H1 (cell line): ENCODE results near the gene MRGPRE. TPM values are rescaled to one million over a fixed set of nuclear protein-coding genes. Genes with fewer than 3 reads are reported as not detected.
A peak's percentile ranks its signal among the peaks of the same experiment; 100 is the strongest.

Experiments used
- CTCF ChIA-PET: fragments of 300-600 bp; sonication (Branson Sonifier 250); formaldehyde crosslinking; loops from one replicate; lab custom pipeline; 2021; ENCODE audit not compliant: partially characterized antibody; lab: Charles Lee
- POLR2A ChIA-PET: fragments of 300-600 bp; sonication (Branson Sonifier 250); formaldehyde crosslinking; loops from one replicate; lab custom pipeline; 2021; ENCODE audit warnings: inconsistent platforms; ENCODE audit not compliant: partially characterized antibody; lab: Charles Lee
- DNase-seq, 2 experiments: peaks; one replicate each; pipeline versions ENCODE4 v3.0.0 to v3.0.0-alpha.2; 2010 to 2022; ENCODE audit warnings: low spot score in 2 of 2, low read depth in 1 of 2, mixed read lengths in 1 of 2
- FAIRE-seq: peaks from 2 replicates; lab custom pipeline; 2011; peaks lifted over from hg19 to GRCh38; lab: Jason Lieb, UNC
- H2AFZ ChIP-seq: 2 replicates; pipeline ENCODE4 v1.8.1; 2012; ENCODE audit warnings: low read length, inconsistent platforms
- H2AK5ac ChIP-seq: 2 replicates; pipeline ENCODE4 v1.6.1; 2013; ENCODE audit warnings: low read depth, low read length
- H2BK120ac ChIP-seq: replicated peaks from 2 replicates; pipeline ENCODE3; 2013; ENCODE audit warnings: low read depth, low read length, inconsistent platforms
- H2BK12ac ChIP-seq: 2 replicates; pipeline ENCODE4 v1.6.1; 2013; ENCODE audit warnings: low read depth, low read length
- H2BK15ac ChIP-seq: 2 replicates; pipeline ENCODE4 v1.6.1; 2013; ENCODE audit warnings: low read length
- H2BK20ac ChIP-seq: 2 replicates; pipeline ENCODE4 v1.6.1; 2013; ENCODE audit warnings: low read length
- H2BK5ac ChIP-seq: 2 replicates; pipeline ENCODE4 v1.6.1; 2013; ENCODE audit warnings: low read depth, low read length
- H3K14ac ChIP-seq: 2 replicates; pipeline ENCODE4 v1.6.1; 2013; ENCODE audit warnings: inconsistent platforms; ENCODE audit not compliant: insufficient read length
- H3K18ac ChIP-seq: 2 replicates; pipeline ENCODE4 v1.6.1; 2013; ENCODE audit warnings: low read length; ENCODE audit errors: extremely low read depth
- H3K23ac ChIP-seq: 2 replicates; pipeline ENCODE4 v1.6.1; 2013; ENCODE audit warnings: inconsistent platforms; ENCODE audit not compliant: insufficient read length
- H3K23me2 ChIP-seq: 2 replicates; pipeline ENCODE4 v1.6.1; 2013; ENCODE audit warnings: low read depth, low read length
- H3K27ac ChIP-seq: 2 replicates; pipeline ENCODE4 v1.6.1; 2011; ENCODE audit warnings: low read depth, low read length, inconsistent platforms
- H3K27me3 ChIP-seq, 4 experiments: replicated peaks in 1 of 4; 1 replicate in 1 of 4; 2 replicates in 3 of 4; pipeline versions ENCODE4 v1.6.1 to v1.8.1; 2011 to 2013; ENCODE audit warnings: low read length in 3 of 4, mild to moderate bottlenecking in 3 of 4, inconsistent platforms in 2 of 4, mixed read lengths in 2 of 4, moderate library complexity in 1 of 4; ENCODE audit not compliant: control insufficient read depth in 3 of 4, insufficient read depth in 3 of 4; ENCODE audit errors: extremely low read depth in 1 of 4
- H3K36me3 ChIP-seq, 4 experiments: 2 replicates each; pipeline versions ENCODE4 v1.6.1 to v1.8.1; 2011 to 2013; ENCODE audit warnings: mild to moderate bottlenecking in 4 of 4, low read length in 3 of 4, moderate library complexity in 2 of 4, control low read depth in 1 of 4, inconsistent platforms in 1 of 4; ENCODE audit not compliant: insufficient read depth in 4 of 4, control insufficient read depth in 2 of 4
- H3K4ac ChIP-seq: replicated peaks from 2 replicates; pipeline ENCODE3; 2013; ENCODE audit warnings: low read length, low read depth, mixed read lengths, inconsistent platforms; ENCODE audit not compliant: insufficient read length
- H3K4me1 ChIP-seq, 4 experiments: replicated peaks in 1 of 4; 1 replicate in 1 of 4; 2 replicates in 3 of 4; pipeline versions ENCODE4 v1.6.1 to v1.8.1; 2011 to 2013; ENCODE audit warnings: low read length in 3 of 4, inconsistent platforms in 2 of 4, mixed read lengths in 1 of 4; ENCODE audit not compliant: insufficient read depth in 4 of 4, control insufficient read depth in 3 of 4
- H3K4me2 ChIP-seq, 2 experiments: 2 replicates each; pipeline versions ENCODE4 v1.6.1 to v1.8.1; 2011 to 2013; ENCODE audit warnings: low read depth in 2 of 2, low read length in 2 of 2, control low read depth in 1 of 2, inconsistent platforms in 1 of 2, mild to moderate bottlenecking in 1 of 2; ENCODE audit not compliant: insufficient read depth in 1 of 2
- H3K4me3 ChIP-seq, 4 experiments: fragments of 200-600, 300-600 bp in 1 of 4; sonication (generic), shearing (Covaris generic), sonication (Bioruptor Twin) in 1 of 4; 2 replicates each; pipeline versions ENCODE4 v1.5.1 to v1.8.1; 2011 to 2016; ENCODE audit warnings: low read length in 4 of 4, low read depth in 3 of 4, control low read depth in 2 of 4, inconsistent platforms in 2 of 4, mild to moderate bottlenecking in 2 of 4, mixed read lengths in 1 of 4, moderate library complexity in 1 of 4; ENCODE audit not compliant: insufficient read depth in 2 of 4; ENCODE audit errors: extremely low read depth in 1 of 4
- H3K56ac ChIP-seq: replicated peaks from 2 replicates; pipeline ENCODE3; 2013; ENCODE audit warnings: low read depth, mild to moderate bottlenecking, mixed read lengths, low read length, inconsistent platforms; ENCODE audit not compliant: insufficient read length
- H3K79me1 ChIP-seq: 2 replicates; pipeline ENCODE4 v1.6.1; 2013; ENCODE audit warnings: low read depth, low read length, control low read depth
- H3K79me2 ChIP-seq, 2 experiments: 2 replicates each; pipeline versions ENCODE4 v1.6.1 to v1.8.1; 2012 to 2013; ENCODE audit warnings: low read length in 2 of 2, mild to moderate bottlenecking in 2 of 2, inconsistent platforms in 1 of 2; ENCODE audit not compliant: insufficient read depth in 2 of 2, control insufficient read depth in 1 of 2
- H3K9ac ChIP-seq, 4 experiments: replicated peaks in 1 of 4; 1 replicate in 1 of 4; 2 replicates in 3 of 4; pipeline versions ENCODE4 v1.6.1 to v1.8.1; 2011 to 2013; ENCODE audit warnings: low read depth in 3 of 4, low read length in 3 of 4, control low read depth in 2 of 4, mild to moderate bottlenecking in 2 of 4, moderate library complexity in 2 of 4, inconsistent platforms in 1 of 4; ENCODE audit errors: extremely low read depth in 1 of 4
- H3K9me3 ChIP-seq, 2 experiments: 2 replicates each; pipeline versions ENCODE4 v1.6.1 to v1.8.1; 2012 to 2013; ENCODE audit warnings: mild to moderate bottlenecking in 2 of 2, moderate library complexity in 2 of 2, control low read depth in 1 of 2, inconsistent platforms in 1 of 2, low read depth in 1 of 2, low read length in 1 of 2, mixed read lengths in 1 of 2; ENCODE audit not compliant: insufficient read depth in 2 of 2
- H4K20me1 ChIP-seq, 2 experiments: replicated peaks in 1 of 2; 2 replicates each; pipeline versions ENCODE3 to v1.8.1; 2011 to 2013; ENCODE audit warnings: inconsistent platforms in 2 of 2, low read length in 2 of 2, mild to moderate bottlenecking in 1 of 2; ENCODE audit not compliant: insufficient read depth in 2 of 2, control insufficient read depth in 1 of 2
- H4K5ac ChIP-seq: 2 replicates; pipeline ENCODE4 v1.6.1; 2013; ENCODE audit warnings: low read length, low read depth, mixed read lengths, inconsistent platforms; ENCODE audit not compliant: insufficient read length
- H4K8ac ChIP-seq: 2 replicates; pipeline ENCODE4 v1.8.0; 2013; ENCODE audit warnings: mild to moderate bottlenecking, moderate library complexity, low read length, inconsistent platforms; ENCODE audit not compliant: insufficient read depth; ENCODE audit errors: extremely low read depth
- H4K91ac ChIP-seq: replicated peaks from 2 replicates; pipeline ENCODE3; 2013; ENCODE audit warnings: low read length, mixed read lengths, inconsistent platforms; ENCODE audit not compliant: insufficient read length
- CBX5 ChIP-seq: fragments of 300-800, 300-1000 bp; sonication (generic); IDR thresholded peaks from 2 replicates; pipeline ENCODE4 v1.7.1; 2016; ENCODE audit warnings: antibody characterized with exemption, low read length, low read depth
- KDM4A ChIP-seq: IDR thresholded peaks from one replicate; pipeline ENCODE4 v1.7.1; 2012; ENCODE audit warnings: low read depth, mild to moderate bottlenecking, moderate library complexity, low read length, inconsistent platforms; ENCODE audit not compliant: severe bottlenecking
- SUZ12 ChIP-seq: fragments of 200-600 bp; sonication (generic); IDR thresholded peaks from 2 replicates; pipeline ENCODE4 v1.6.1; 2012; ENCODE audit warnings: mild to moderate bottlenecking, inconsistent platforms, low read length, moderate library complexity, mixed read lengths
- WGBS, 2 experiments: shearing (Covaris generic) in 1 of 2; methylation state at CpG; one replicate each; pipeline versions ENCODE4 v1.1.6 to v1.1.7; 2013 to 2015; ENCODE audit warnings: low lambda C conversion rate in 2 of 2, mixed read lengths in 2 of 2, inconsistent platforms in 1 of 2, low coverage in 1 of 2, missing lambda C conversion rate in 1 of 2; ENCODE audit not compliant: insufficient replicate concordance in 2 of 2, insufficient coverage in 1 of 2, insufficient read length in 1 of 2; ENCODE audit errors: extremely low coverage in 1 of 2, missing lambda C conversion rate in 1 of 2; 5-methylcytosine and 5-hydroxymethylcytosine counted together
- polyA plus RNA-seq, 7 experiments: library from polyadenylated mRNA; depleted of rRNA in 3 of 7; stranded (reverse) in 5 of 7; unstranded in 2 of 7; fragments of >200 nt in 5 of 7; fragments of 200-250 nt in 2 of 7; gene quantifications; 1 replicate in 5 of 7; 2 replicates in 1 of 7; 4 replicates in 1 of 7; pipeline versions ENCODE4 v1.2.1 to v1.2.3, GENCODE V29; 2011 to 2013; ENCODE audit warnings: missing spikeins in 2 of 7, mixed read lengths in 2 of 7
- total RNA-seq: library from RNA; stranded (reverse); fragmentation: NEBNext Ultra II Directional; extraction: Animal tissue kit (Norgen Biotek cat#: 25700); gene quantifications from 2 replicates; pipeline ENCODE4 v1.2.1, GENCODE V29; 2021

The MRGPRE gene
- total and polyA plus RNA-seq, 2 of the 8 experiments (the other 6 are each of a cell fraction or from before 2014, with no cell fraction given), result not detected

- no peak overlapping the region for H2BK15ac ChIP-seq
- H3K4ac ChIP-seq, result no peak overlapping the region
- H2BK20ac ChIP-seq, result no peak overlapping the region
- H3K27me3 ChIP-seq, result peaks cover 3 to 13% (median 12%) of the 10 kb centered on the region in 4 experiments
- DNase-seq (no peak), FAIRE-seq (no peak)
- H3K4me1 ChIP-seq, result peaks cover 0 to 10% (median 3%) of the 10 kb centered on the region in 4 experiments; a peak in 4 of 7 replicates
- peaks cover 3% of the 10 kb centered on the region; the same call in 1 of the 2 replicates for H3K23me2 ChIP-seq
- H3K9ac ChIP-seq, result no peak overlapping the region
- no peak overlapping the region for H4K5ac ChIP-seq
- no peak overlapping the region for H3K4me3 ChIP-seq
- H3K4me2 ChIP-seq, result no peak overlapping the region
- H2BK120ac ChIP-seq, result no peak overlapping the region
- POLR2A ChIA-PET, result interaction anchor here (0.8 to 1.2 kb wide), 5 partner anchors 8 to 183 kb away, joined by 3 to 6 read pairs (median 3); partner anchors contain the start of gene CARS1
- no peaks in the 10 kb centered on the region for H3K36me3 ChIP-seq
- TF ChIP-seq CBX5, result no peak
- TF ChIP-seq KDM4A, result no peak
- no peak for TF ChIP-seq SUZ12
- peak overlapping the region; percentile 42 for H4K91ac ChIP-seq
- no peaks in the 10 kb centered on the region for H3K79me2 ChIP-seq
- no peak overlapping the region for H2AK5ac ChIP-seq
- peaks cover 0 to 2% of the 10 kb centered on the region in 2 experiments for H4K20me1 ChIP-seq
- H3K27ac ChIP-seq, result no peak overlapping the region
- WGBS, 2 experiments, result 89% methylated on average over 8 of the region's 8 CpGs; no CpG with 5 or more reads in 1 of the 2 experiments
- 0 out of 2 replicates have a peak overlapping the region, but pooled peaks have one; percentile 12 for H2BK12ac ChIP-seq
- no peak overlapping the region for H2BK5ac ChIP-seq
- H4K8ac ChIP-seq, result no peak overlapping the region
- CTCF ChIA-PET, result interaction anchor here (0.8 to 12.0 kb wide), 9 partner anchors 18 to 113 kb away, joined by 3 to 99 read pairs (median 3); no protein-coding TSS in a partner anchor
- no peak overlapping the region for H2AFZ ChIP-seq
- no peak overlapping the region for H3K23ac ChIP-seq
- 0 out of 2 replicates have a peak overlapping the region, but pooled peaks have one; percentile 24 for H3K18ac ChIP-seq
- H3K79me1 ChIP-seq, result peaks cover 3% of the 10 kb centered on the region; the same call in 1 of the 2 replicates
- H3K56ac ChIP-seq, result no peak overlapping the region
- no peaks in the 10 kb centered on the region for H3K9me3 ChIP-seq
- no peak overlapping the region for H3K14ac ChIP-seq
Measured at GRCh38 chr11:3197878-3198528, 34.2 kb downstream of the MRGPRE start.
